ENCODE results near the gene AGFG2. TPM values are rescaled to one million over a fixed set of nuclear protein-coding genes. Genes with fewer than 3 reads are reported as not detected.

The AGFG2 gene
- total RNA-seq, 1 experiment from 2014 or later = 6.7 TPM

DNA sequence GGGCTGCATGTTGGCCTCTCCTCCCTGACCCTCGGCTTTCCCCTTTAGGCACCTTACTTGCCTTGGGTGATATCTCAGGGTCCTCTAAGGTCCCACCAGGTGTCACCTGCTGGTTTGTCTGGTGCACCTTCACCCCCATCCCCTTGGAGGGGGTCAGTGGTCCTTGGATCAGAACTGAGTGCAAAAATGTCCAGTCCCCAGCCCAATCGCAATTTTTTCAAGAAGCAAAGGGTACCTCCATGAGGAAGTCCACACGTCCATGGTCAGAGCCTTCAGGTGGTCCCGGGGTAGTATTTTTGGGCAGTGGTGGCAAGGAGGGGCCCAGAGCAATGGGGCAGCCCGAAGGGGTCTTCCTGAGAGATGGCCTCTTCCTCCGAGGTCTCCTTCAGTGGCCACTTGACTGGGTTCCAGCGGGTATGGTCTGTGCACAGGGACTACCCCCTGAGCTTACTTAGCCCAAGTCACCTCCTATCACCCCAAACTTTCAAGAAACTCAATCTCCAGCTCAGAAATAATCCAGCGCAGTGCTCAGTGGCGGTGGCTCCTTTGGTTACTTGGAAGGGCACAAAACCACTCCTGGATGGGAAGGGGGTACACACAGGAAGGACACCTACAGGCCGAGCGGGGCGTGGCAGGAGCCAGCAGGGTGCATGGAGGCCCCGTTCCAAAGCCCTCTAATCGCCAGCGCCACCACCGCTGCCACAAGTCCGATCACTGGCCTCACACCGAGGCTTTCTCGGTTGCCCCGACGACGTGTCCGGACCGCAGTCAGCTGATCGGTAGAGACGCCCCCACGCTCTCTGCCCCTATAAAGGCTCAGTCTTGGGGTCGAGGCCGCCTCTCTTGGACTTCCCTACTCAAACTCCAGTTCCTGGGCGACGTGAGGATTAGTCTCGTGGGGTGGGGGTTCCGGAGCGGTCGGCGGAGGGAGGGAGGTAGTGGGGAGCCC lies 30.2 kb downstream of the AGFG2 start:
- no peak overlapping the region for H3K9ac ChIP-seq (ENCODE audit: low read length)
- no peaks in the 10 kb centered on the region for H3K36me3 ChIP-seq (ENCODE audit: insufficient read depth, low read length)
- peak overlapping the region; percentile 42 for H3K4me2 ChIP-seq (ENCODE audit: low read depth, low read length, poor library complexity, severe bottlenecking)
- no peak overlapping the region for H2AFZ ChIP-seq (ENCODE audit: low read length)
- H4K20me1 ChIP-seq (ENCODE audit: insufficient read depth, low read depth, low read length) = no peaks in the 10 kb centered on the region
- H3K4me3 ChIP-seq (ENCODE audit: low read length) = no peak overlapping the region
- H3K79me2 ChIP-seq (ENCODE audit: low read length) = no peaks in the 10 kb centered on the region
- peak; percentile 78 for DNase-seq
- peaks cover 34% of the 10 kb centered on the region for H3K4me1 ChIP-seq (ENCODE audit: low read length)
- H3K9me3 ChIP-seq (ENCODE audit: low read length) = no peaks in the 10 kb centered on the region
- H3K9me2 ChIP-seq (replicated peaks; ENCODE audit: insufficient read depth, low read length) = no peaks in the 10 kb centered on the region
- H3K27ac ChIP-seq (ENCODE audit: low read length) = no peak overlapping the region
- no peaks in the 10 kb centered on the region for H3K27me3 ChIP-seq (ENCODE audit: low read length)

DNA sequence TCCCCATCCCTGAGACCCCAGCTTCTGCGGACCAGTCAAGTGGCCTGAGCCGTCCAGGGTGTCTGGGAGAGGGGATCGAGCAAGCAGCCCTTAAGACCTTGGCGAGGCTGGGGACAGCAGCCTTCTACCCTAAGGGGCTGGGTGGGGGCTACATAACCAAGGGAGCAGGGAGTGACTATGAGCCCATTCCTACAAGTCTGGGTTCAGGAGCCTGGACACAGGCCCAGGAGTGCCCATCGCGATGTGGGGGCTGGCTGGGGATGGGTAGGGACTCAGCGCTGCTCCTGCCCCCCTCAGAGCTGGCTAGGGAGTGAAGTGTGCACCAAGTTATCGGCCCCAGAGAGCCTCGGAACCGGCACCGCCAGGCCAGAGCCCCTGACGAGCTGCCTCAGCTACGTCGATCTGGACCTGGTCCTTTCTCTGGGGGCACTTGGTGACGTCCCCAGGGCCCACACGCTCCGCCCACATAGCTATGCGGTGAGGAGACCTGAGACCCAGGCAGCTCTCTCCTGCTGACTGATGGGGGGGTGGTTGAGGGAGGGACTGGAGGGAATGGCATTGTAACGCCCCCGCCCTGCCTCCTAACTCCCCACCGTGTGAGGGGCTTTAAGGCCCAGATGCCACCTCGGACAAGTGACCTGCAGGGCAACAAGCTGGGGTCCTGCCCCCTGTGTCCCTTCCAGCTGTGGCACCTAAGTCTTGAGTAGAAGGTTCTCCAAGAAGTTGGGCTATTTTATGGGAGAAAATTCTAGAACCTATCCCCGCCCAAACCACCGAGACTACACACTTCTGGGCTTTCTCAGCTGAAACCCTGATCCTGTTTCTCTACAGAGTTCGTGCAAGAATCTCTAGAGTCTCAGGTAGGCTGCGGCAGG lies 32.2 kb downstream of the AGFG2 start:
- Histone ChIP-seq H4K20me1 (ENCODE audit: insufficient read depth, low read depth, low read length) (no peaks in the 10 kb centered on the region), H3K4me2 (ENCODE audit: low read depth, low read length, poor library complexity, severe bottlenecking) (no peak overlapping the region), H3K9me2 (replicated peaks; ENCODE audit: insufficient read depth, low read length) (no peaks in the 10 kb centered on the region), H3K4me1 (ENCODE audit: low read length) (peaks cover 34% of the 10 kb centered on the region), H3K79me2 (ENCODE audit: low read length) (no peaks in the 10 kb centered on the region), H3K27ac (ENCODE audit: low read length) (no peak overlapping the region), H3K9ac (ENCODE audit: low read length) (no peak overlapping the region), H3K36me3 (ENCODE audit: insufficient read depth, low read length) (no peaks in the 10 kb centered on the region), H3K9me3 (ENCODE audit: low read length) (no peaks in the 10 kb centered on the region), H3K4me3 (ENCODE audit: low read length) (no peak overlapping the region), H3K27me3 (ENCODE audit: low read length) (no peaks in the 10 kb centered on the region), H2AFZ (ENCODE audit: low read length) (no peak overlapping the region)
- no peak for DNase-seq

DNA sequence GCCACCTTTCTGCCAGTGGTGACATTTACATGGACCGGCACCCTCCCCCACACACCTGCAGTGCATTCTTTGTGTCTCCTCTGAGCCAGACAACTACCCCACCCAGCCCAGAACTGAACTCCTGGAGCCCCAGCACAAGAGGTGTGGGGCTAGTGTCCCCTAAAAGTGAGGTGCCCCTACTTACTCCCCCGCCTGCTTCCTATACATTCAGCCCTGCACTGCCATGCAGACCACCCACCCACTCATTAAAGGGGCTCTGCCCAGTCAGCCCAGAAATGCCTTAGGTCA lies 32.8 kb downstream of the AGFG2 start:
- Histone ChIP-seq H3K4me3 (ENCODE audit: low read length) (no peak overlapping the region), H3K4me2 (ENCODE audit: low read depth, low read length, poor library complexity, severe bottlenecking) (no peak overlapping the region), H3K9ac (ENCODE audit: low read length) (no peak overlapping the region), H3K27ac (ENCODE audit: low read length) (no peak overlapping the region), H3K4me1 (ENCODE audit: low read length) (peaks cover 34% of the 10 kb centered on the region), H3K27me3 (ENCODE audit: low read length) (no peaks in the 10 kb centered on the region), H2AFZ (ENCODE audit: low read length) (no peak overlapping the region), H3K79me2 (ENCODE audit: low read length) (no peaks in the 10 kb centered on the region), H3K9me3 (ENCODE audit: low read length) (no peaks in the 10 kb centered on the region), H3K9me2 (replicated peaks; ENCODE audit: insufficient read depth, low read length) (no peaks in the 10 kb centered on the region), H3K36me3 (ENCODE audit: insufficient read depth, low read length) (no peaks in the 10 kb centered on the region), H4K20me1 (ENCODE audit: insufficient read depth, low read depth, low read length) (no peaks in the 10 kb centered on the region)
- no peak for DNase-seq

DNA sequence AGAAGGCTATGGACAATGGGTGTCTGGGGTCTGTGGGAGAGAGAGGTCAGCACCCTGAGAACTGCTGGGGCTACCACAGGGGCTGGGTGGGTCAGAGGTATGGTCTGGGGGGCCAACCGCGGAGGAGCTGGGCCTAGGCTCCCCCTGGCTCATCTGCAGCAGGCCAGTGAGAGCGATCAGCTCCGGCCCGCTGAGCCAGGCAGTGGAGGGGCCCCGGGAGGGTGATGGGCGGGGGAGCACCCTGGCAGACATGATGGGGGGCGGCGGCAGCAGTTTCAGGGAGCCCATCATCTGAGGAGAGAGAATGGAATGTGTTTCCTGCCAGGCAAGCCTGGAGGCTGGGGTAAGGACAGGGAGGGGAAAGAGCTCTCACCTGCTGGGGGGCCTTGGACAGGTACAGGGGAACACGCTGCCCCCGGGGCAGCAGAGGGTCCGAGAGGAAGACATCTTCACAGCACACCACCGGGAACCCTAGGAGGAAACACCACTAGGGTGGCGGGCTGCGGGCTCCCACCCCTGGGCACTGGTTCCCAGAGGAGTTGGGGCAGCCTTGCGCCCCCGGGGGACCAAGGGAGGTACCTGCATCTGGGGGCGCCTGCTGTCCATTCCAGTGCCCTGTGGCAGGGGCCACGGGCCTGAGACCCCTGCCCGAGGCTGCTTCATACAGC lies 33.4 kb downstream of the AGFG2 start:
- H3K36me3 ChIP-seq (ENCODE audit: insufficient read depth, low read length) = no peaks in the 10 kb centered on the region
- DNase-seq = no peak
- no peaks in the 10 kb centered on the region for H3K27me3 ChIP-seq (ENCODE audit: low read length)
- peaks cover 29% of the 10 kb centered on the region for H3K4me1 ChIP-seq (ENCODE audit: low read length)
- H3K4me3 ChIP-seq (ENCODE audit: low read length) = no peak overlapping the region
- H2AFZ ChIP-seq (ENCODE audit: low read length) = no peak overlapping the region
- no peaks in the 10 kb centered on the region for H3K9me2 ChIP-seq (replicated peaks; ENCODE audit: insufficient read depth, low read length)
- H3K79me2 ChIP-seq (ENCODE audit: low read length) = no peaks in the 10 kb centered on the region
- no peaks in the 10 kb centered on the region for H4K20me1 ChIP-seq (ENCODE audit: insufficient read depth, low read depth, low read length)
- H3K9me3 ChIP-seq (ENCODE audit: low read length) = no peaks in the 10 kb centered on the region
- H3K27ac ChIP-seq (ENCODE audit: low read length) = no peak overlapping the region
- H3K9ac ChIP-seq (ENCODE audit: low read length) = no peak overlapping the region
- H3K4me2 ChIP-seq (ENCODE audit: low read depth, low read length, poor library complexity, severe bottlenecking) = no peak overlapping the region

DNA sequence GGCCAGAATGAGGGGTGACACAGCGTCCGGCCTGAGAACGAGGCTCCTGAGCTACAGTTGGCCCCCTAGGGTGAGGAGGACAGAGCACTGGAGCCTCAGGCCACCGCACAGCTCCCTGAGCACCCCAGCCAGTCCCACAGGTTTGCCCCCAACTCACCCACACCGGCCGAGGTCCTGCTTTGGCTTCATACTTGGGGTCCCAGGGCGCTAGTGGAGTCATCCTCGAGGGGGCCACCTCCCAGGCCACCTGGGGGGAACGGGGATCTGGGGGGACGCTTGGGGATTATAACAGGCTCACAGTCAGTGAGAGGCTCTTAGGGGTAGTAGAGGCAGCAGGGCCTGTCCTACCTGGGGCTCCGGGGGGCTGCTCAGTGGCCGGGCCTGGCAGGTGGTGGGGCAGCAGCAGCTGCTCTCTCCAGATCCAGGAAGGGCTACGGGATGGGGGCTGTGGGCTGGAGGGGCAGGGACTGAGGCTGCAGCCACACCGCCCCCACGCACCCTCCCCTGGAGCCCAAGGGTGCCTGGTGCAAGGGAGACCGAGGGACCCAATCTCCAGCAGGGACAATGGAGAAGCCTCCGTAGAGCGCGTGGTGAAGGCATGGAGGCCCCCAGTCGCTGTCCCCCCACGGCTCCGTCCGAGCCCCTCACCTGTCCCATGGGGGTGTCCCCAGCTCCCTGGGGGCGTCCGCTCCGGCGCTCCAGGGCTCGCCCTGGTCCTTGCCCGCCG lies 34.1 kb downstream of the AGFG2 start:
- no peak overlapping the region for H3K9ac ChIP-seq (ENCODE audit: low read length)
- H3K36me3 ChIP-seq (ENCODE audit: insufficient read depth, low read length) = no peaks in the 10 kb centered on the region

DNA sequence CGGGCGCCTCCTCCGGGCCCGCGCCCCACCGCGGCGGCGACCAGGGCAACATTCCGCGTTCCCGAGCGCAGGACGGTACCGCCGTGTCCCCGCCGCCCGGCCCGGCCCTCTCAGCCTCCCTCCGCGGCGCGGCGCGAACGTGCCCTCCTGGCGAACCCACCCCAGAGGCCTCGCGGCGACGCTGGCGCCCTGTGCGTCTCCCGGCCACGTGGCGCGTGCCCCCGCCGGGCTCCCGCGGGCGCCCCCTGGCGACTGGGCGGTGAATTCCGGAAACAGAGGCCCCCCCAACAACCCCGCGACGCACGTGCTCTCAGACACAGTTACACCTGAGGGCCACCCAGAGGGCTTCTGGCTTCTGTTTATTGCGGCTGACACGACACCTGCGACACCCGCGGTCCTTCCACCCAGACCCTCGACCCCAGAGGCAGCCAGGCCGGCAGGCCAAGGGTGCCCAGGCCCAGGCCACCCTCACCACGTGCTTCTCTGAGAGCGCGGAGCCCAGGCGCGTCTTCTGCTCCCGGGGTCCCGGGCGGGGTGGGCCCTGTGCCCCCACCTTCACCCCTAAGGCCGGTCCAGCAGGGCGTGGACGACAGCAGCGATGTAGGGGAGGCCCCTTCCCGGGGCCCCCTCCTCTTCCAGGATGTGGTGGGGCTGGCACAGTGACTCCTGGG lies 34.8 kb downstream of the AGFG2 start, which contains the start of gene SAP25:
Gene SAP25 (minus strand): TSS at position 210 of the 671 bp plus-strand sequence. CDS start 158 bp downstream, at position 52.
- Histone ChIP-seq H3K9me2 (replicated peaks; ENCODE audit: insufficient read depth, low read length) (no peaks in the 10 kb centered on the region), H3K4me2 (ENCODE audit: low read depth, low read length, poor library complexity, severe bottlenecking) (no peak within 1 kb of the TSS), H3K9me3 (ENCODE audit: low read length) (no peaks in the 10 kb centered on the region), H4K20me1 (ENCODE audit: insufficient read depth, low read depth, low read length) (no peaks in the 10 kb centered on the region), H3K27ac (ENCODE audit: low read length) (no peak within 1 kb of the TSS), H2AFZ (ENCODE audit: low read length) (no peak within 1 kb of the TSS), H3K9ac (ENCODE audit: low read length) (no peak within 1 kb of the TSS), H3K79me2 (ENCODE audit: low read length) (no peaks in the 10 kb centered on the region), H3K4me1 (ENCODE audit: low read length) (peaks cover 18% of the 10 kb centered on the region), H3K36me3 (ENCODE audit: insufficient read depth, low read length) (no peaks in the 10 kb centered on the region), H3K27me3 (ENCODE audit: low read length) (no peaks in the 10 kb centered on the region), H3K4me3 (ENCODE audit: low read length) (no peak within 1 kb of the TSS)
- DNase-seq = no peak

More for the DNA sequence above, 34.1 kb downstream of the AGFG2 start:
- no peaks in the 10 kb centered on the region for H3K27me3 ChIP-seq (ENCODE audit: low read length)
- H3K4me2 ChIP-seq (ENCODE audit: low read depth, low read length, poor library complexity, severe bottlenecking) = no peak overlapping the region
- DNase-seq = no peak
- H4K20me1 ChIP-seq (ENCODE audit: insufficient read depth, low read depth, low read length) = no peaks in the 10 kb centered on the region
- no peaks in the 10 kb centered on the region for H3K79me2 ChIP-seq (ENCODE audit: low read length)
- no peak overlapping the region for H3K27ac ChIP-seq (ENCODE audit: low read length)
- no peaks in the 10 kb centered on the region for H3K9me3 ChIP-seq (ENCODE audit: low read length)
- H2AFZ ChIP-seq (ENCODE audit: low read length) = no peak overlapping the region
- peaks cover 22% of the 10 kb centered on the region for H3K4me1 ChIP-seq (ENCODE audit: low read length)
- H3K9me2 ChIP-seq (replicated peaks; ENCODE audit: insufficient read depth, low read length) = no peaks in the 10 kb centered on the region
- H3K4me3 ChIP-seq (ENCODE audit: low read length) = no peak overlapping the region

DNA sequence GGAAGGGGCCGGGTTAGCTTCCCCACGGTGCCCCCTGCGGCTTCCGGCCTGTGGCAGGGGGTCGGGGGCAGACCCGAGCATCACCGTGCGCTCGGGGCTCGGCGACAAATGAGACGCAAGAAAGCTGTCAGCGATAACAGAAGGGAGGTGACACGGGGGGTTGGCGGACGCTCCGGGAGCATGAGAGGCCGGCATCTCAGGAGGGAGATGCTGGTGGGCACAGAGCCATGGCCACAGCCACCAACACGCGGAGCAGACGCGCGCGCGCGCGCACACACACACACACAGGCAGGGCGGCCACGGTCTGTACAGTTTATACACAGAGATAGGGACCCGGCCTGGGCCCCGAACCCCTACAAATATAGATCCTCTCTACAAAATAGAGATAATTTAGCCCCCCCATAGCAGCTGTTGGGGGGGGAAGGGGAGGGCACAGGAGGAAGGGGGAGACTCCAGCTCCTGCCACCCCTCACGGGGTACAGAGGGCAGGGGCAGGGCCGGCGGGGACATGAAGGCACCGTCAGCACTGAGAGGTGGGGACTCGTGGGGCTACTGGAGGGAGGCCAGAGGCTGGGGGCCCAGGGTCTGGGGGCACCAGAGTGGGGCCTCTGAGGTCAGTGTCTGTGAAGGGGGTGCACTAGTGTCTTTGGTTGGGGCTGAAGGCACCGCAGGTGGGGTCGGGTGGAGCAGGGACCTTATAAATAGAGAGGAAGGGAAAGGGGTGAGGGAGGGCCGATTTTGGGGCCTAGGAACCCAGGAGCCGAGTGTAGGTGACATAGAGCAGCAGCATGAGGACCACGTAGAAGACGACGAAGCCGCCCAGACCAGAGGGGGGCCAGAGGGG lies 35.6 kb downstream of the AGFG2 start:
- Histone ChIP-seq H3K27ac (ENCODE audit: low read length) (no peak overlapping the region), H3K79me2 (ENCODE audit: low read length) (no peaks in the 10 kb centered on the region), H3K27me3 (ENCODE audit: low read length) (no peaks in the 10 kb centered on the region), H3K9me2 (replicated peaks; ENCODE audit: insufficient read depth, low read length) (no peaks in the 10 kb centered on the region), H3K4me2 (ENCODE audit: low read depth, low read length, poor library complexity, severe bottlenecking) (no peak overlapping the region), H3K4me1 (ENCODE audit: low read length) (peaks cover 16% of the 10 kb centered on the region), H2AFZ (ENCODE audit: low read length) (no peak overlapping the region), H3K9me3 (ENCODE audit: low read length) (no peaks in the 10 kb centered on the region), H4K20me1 (ENCODE audit: insufficient read depth, low read depth, low read length) (no peaks in the 10 kb centered on the region), H3K36me3 (ENCODE audit: insufficient read depth, low read length) (no peaks in the 10 kb centered on the region), H3K4me3 (ENCODE audit: low read length) (no peak overlapping the region), H3K9ac (ENCODE audit: low read length) (no peak overlapping the region)
- no peak for DNase-seq

Measured in Karpas-422 (cell line).